Mammary epithelial cell (primary cell): Measurements from ENCODE around the gene PEMT.

Source experiments
- CTCF ChIP-seq, 2 donors: IDR thresholded peaks in 1 of 2; conservative IDR thresholded peaks in 1 of 2; 2 replicates each; pipeline ENCODE4 v1.5.1; 2011 to 2012; ENCODE audit warnings: inconsistent platforms in 2 of 2, low read length in 2 of 2, mild to moderate bottlenecking in 2 of 2, control low read depth in 1 of 2, low read depth in 1 of 2; ENCODE audit not compliant: insufficient read depth in 1 of 2; ENCODE audit errors: extremely low read depth in 1 of 2
- EZH2 ChIP-seq: IDR thresholded peaks from 2 replicates; pipeline ENCODE4 v1.6.1; 2012; ENCODE audit warnings: low read length, inconsistent platforms, borderline replicate concordance

- TF ChIP-seq CTCF (conservative IDR thresholded peaks at IDR 0.05 in 1 of 2, IDR thresholded peaks at IDR 0.05 in 1 of 2; ENCODE audit: extremely low read depth in 1 of 2, insufficient read depth in 1 of 2, low read depth in 1 of 2, low read length in 2 of 2), result no peak
- TF ChIP-seq EZH2, result no peak
These were observed 112.3 kb downstream of the PEMT start for GRCh38 chr17:17479209-17479608.
